ENCODE measurements around the gene CFAP100. TPM values are rescaled to one million over a fixed set of nuclear protein-coding genes. Genes with fewer than 3 reads are reported as not detected.
A peak's percentile ranks its signal among the peaks of the same experiment; 100 is the strongest.

Gene CFAP100
- total RNA-seq, 4 donors from 2014 or later: 0.98 to 2.8 TPM; not detected in 2

- DNase-seq: no peak
- intact Hi-C loops (cut with DNase I; ENCODE audit: low total_unique reads): no loop called here
- Histone ChIP-seq H3K27ac (no peak overlapping the region), H3K4me1 (no peaks in the 10 kb centered on the region), H3K9me3 (peaks cover 0 to 7% of the 10 kb centered on the region in 2 donors), H3K4me3 (no peak overlapping the region), H3K36me3 (no peaks in the 10 kb centered on the region), H3K27me3 (no peaks in the 10 kb centered on the region)
- TF ChIP-seq POLR2A (IDR thresholded peaks at IDR 0.05): no peak
- no peak for TF ChIP-seq CTCF (IDR thresholded peaks at IDR 0.05)
Measured at GRCh38 chr3:126434264-126434590, 39.5 kb downstream of the CFAP100 start.

GRCh38 chr3:126434931-126435411 is 40.3 kb downstream of the CFAP100 start:
- no peak overlapping the region for H3K27ac ChIP-seq
- no peaks in the 10 kb centered on the region for H3K27me3 ChIP-seq
- no peaks in the 10 kb centered on the region for H3K36me3 ChIP-seq
- peaks cover 0 to 7% of the 10 kb centered on the region in 2 donors for H3K9me3 ChIP-seq
- TF ChIP-seq CTCF (IDR thresholded peaks at IDR 0.05) (no peak), POLR2A (IDR thresholded peaks at IDR 0.05) (no peak)
- H3K4me3 ChIP-seq: no peak overlapping the region
- intact Hi-C loops (cut with DNase I; ENCODE audit: low total_unique reads): no loop called here
- DNase-seq: no peak
- no peaks in the 10 kb centered on the region for H3K4me1 ChIP-seq

GRCh38 chr3:126435456-126436315 is 41.0 kb downstream of the CFAP100 start:
- no peak overlapping the region for H3K27ac ChIP-seq
- no peak overlapping the region for H3K4me3 ChIP-seq
- H3K27me3 ChIP-seq: no peaks in the 10 kb centered on the region
- H3K4me1 ChIP-seq: no peaks in the 10 kb centered on the region
- no peak for TF ChIP-seq POLR2A (IDR thresholded peaks at IDR 0.05)
- no peak for TF ChIP-seq CTCF (IDR thresholded peaks at IDR 0.05)
- no peaks in the 10 kb centered on the region for H3K36me3 ChIP-seq
- intact Hi-C loops (cut with DNase I; ENCODE audit: low total_unique reads): no loop called here
- DNase-seq: peak in 1 of 2 donors; percentile 5
- peaks cover 0 to 7% of the 10 kb centered on the region in 2 donors for H3K9me3 ChIP-seq

GRCh38 chr3:126436826-126437717 is 42.4 kb downstream of the CFAP100 start:
- Histone ChIP-seq H3K4me3 (no peak overlapping the region), H3K4me1 (no peaks in the 10 kb centered on the region), H3K36me3 (no peaks in the 10 kb centered on the region), H3K27ac (no peak overlapping the region), H3K9me3 (no peaks in the 10 kb centered on the region), H3K27me3 (no peaks in the 10 kb centered on the region)
- TF ChIP-seq CTCF (IDR thresholded peaks at IDR 0.05) (no peak), POLR2A (IDR thresholded peaks at IDR 0.05) (no peak)
- intact Hi-C loops (cut with DNase I; ENCODE audit: low total_unique reads): no loop called here
- DNase-seq: peak in 1 of 2 donors; percentile 7
